BLaER1 treated with 17β-estradiol and CSF1 and Interleukin-3, amounts not matched to agents 10 nM and 100 nM (cell line): Measurements from ENCODE around the gene ANAPC5.

Source experiments
- H3K27ac ChIP-seq, 11 experiments: shearing (Covaris generic); formaldehyde crosslinking; 2 replicates each; pipeline ENCODE4 v1.8.1; 2022
- H3K27me3 ChIP-seq, 11 experiments: shearing (Covaris generic); formaldehyde crosslinking; 2 replicates each; pipeline ENCODE4 v1.8.1; 2022
- H3K36me3 ChIP-seq, 11 experiments: shearing (Covaris generic); formaldehyde crosslinking; 2 replicates each; pipeline ENCODE4 v1.8.1; 2022
- H3K4me1 ChIP-seq, 10 experiments: shearing (Covaris generic); formaldehyde crosslinking; 2 replicates each; pipeline ENCODE4 v1.8.1; 2022
- H3K4me2 ChIP-seq, 11 experiments: shearing (Covaris generic); formaldehyde crosslinking; 2 replicates each; pipeline ENCODE4 v1.8.1; 2022
- H3K4me3 ChIP-seq, 10 experiments: shearing (Covaris generic); formaldehyde crosslinking; 2 replicates each; pipeline ENCODE4 v1.8.1; 2022
- H3K9ac ChIP-seq, 11 experiments: shearing (Covaris generic); formaldehyde crosslinking; 2 replicates each; pipeline ENCODE4 v1.8.1; 2022
- H3K9me3 ChIP-seq, 11 experiments: shearing (Covaris generic); formaldehyde crosslinking; replicated peaks in 1 of 11; 2 replicates each; pipeline ENCODE4 v1.8.1; 2022
- H4K20me1 ChIP-seq, 11 experiments: shearing (Covaris generic); formaldehyde crosslinking; 2 replicates each; pipeline ENCODE4 v1.8.1; 2022
- Cebpa-rat ChIP-seq, 11 experiments: shearing (Covaris generic); IDR thresholded peaks; 2 replicates each; pipeline ENCODE4 v1.8.1; 2022

ANAPC5 gene, protein sequence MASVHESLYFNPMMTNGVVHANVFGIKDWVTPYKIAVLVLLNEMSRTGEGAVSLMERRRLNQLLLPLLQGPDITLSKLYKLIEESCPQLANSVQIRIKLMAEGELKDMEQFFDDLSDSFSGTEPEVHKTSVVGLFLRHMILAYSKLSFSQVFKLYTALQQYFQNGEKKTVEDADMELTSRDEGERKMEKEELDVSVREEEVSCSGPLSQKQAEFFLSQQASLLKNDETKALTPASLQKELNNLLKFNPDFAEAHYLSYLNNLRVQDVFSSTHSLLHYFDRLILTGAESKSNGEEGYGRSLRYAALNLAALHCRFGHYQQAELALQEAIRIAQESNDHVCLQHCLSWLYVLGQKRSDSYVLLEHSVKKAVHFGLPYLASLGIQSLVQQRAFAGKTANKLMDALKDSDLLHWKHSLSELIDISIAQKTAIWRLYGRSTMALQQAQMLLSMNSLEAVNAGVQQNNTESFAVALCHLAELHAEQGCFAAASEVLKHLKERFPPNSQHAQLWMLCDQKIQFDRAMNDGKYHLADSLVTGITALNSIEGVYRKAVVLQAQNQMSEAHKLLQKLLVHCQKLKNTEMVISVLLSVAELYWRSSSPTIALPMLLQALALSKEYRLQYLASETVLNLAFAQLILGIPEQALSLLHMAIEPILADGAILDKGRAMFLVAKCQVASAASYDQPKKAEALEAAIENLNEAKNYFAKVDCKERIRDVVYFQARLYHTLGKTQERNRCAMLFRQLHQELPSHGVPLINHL

GRCh38 chr12:121351820-121352681 lies at the start of gene ANAPC5:
TSS of gene ANAPC5 (minus strand) at chr12:121352411. CDS start at chr12:121352340, 71 bp downstream.
- Histone ChIP-seq H3K36me3 (peaks cover 8 to 38% (median 23%) of the 10 kb centered on the region in 11 experiments; a peak in 21 of 22 replicates), H3K9me3 (no peaks in the 10 kb centered on the region), H3K4me2 (peak within 1 kb of the TSS; percentile 84 to 95 (median 89)), H3K27ac (peak within 1 kb of the TSS; percentile 68 to 94 (median 87)), H3K4me1 (peaks cover 23 to 37% (median 28%) of the 10 kb centered on the region in 10 experiments), H3K27me3 (no peaks in the 10 kb centered on the region), H3K9ac (peak within 1 kb of the TSS; percentile 80 to 98 (median 90)), H4K20me1 (peaks cover 0 to 49% (median 32%) of the 10 kb centered on the region in 11 experiments; a peak in 19 of 22 replicates), H3K4me3 (peak within 1 kb of the TSS; percentile 71 to 98 (median 90))
- no peak for TF ChIP-seq Cebpa-rat (IDR thresholded peaks at IDR 0.05)

DNA sequence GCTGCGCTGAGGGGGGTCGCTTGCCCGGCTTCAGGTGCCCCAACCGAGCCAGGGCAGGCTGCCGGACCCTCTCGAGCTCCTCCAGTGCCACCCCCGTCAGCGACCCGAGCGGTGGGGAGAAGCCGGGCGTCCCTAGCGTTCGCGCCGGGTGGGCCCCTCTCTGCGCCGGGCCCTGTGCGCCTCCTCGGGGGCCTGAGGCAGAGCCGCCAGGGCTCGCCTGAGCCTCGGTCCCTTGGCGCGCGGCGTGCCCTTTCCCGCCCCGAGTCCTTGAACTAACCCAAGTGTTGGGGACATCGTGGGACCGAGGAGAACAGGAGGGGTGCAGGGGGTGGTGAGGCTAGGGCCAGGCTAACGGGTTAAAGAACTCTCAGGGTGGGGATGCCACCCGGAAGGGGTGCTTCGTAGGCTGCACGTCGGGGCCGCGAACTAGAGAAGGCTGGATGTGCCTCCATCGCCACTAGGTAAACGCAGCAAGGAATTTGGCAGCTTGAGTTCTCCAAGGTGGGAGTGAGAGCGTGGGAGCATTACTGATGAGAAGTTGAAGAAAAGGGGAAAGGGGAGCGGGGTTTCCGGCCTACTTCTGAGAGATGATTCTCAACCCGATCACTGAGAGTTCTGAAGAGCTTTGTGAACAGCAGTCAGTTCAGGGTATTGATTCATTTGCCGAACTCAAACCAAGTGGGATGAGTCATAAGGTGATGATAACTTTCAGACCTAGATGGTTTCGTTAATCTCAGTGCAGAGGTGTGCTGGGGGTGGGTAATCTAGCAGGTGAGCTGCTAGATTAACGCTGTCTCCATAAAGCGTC lies 48.3 kb upstream of the ANAPC5 start:
- no peak for TF ChIP-seq Cebpa-rat (IDR thresholded peaks at IDR 0.05)
- Histone ChIP-seq H3K9ac (peak overlapping the region; percentile 92 to 99 (median 97)), H3K4me2 (peak overlapping the region; percentile 85 to 91 (median 88)), H4K20me1 (peaks cover 2 to 40% (median 20%) of the 10 kb centered on the region in 11 experiments; a peak in 17 of 22 replicates), H3K9me3 (no peaks in the 10 kb centered on the region), H3K36me3 (peaks cover 24 to 36% (median 28%) of the 10 kb centered on the region in 11 experiments), H3K4me3 (peak overlapping the region; percentile 81 to 100 (median 93)), H3K27me3 (no peaks in the 10 kb centered on the region), H3K27ac (peak overlapping the region; percentile 82 to 98 (median 96)), H3K4me1 (peaks cover 26 to 39% (median 32%) of the 10 kb centered on the region in 10 experiments; a peak in 19 of 20 replicates)

GRCh38 chr12:121399391-121400331 lies 47.5 kb upstream of the ANAPC5 start, which contains the start of gene RNF34:
TSS of gene RNF34 (plus strand) at chr12:121400118. CDS start at chr12:121400213, 95 bp downstream.
- H4K20me1 ChIP-seq, result peaks cover 2 to 31% (median 14%) of the 10 kb centered on the region in 11 experiments; a peak in 15 of 22 replicates

DNA sequence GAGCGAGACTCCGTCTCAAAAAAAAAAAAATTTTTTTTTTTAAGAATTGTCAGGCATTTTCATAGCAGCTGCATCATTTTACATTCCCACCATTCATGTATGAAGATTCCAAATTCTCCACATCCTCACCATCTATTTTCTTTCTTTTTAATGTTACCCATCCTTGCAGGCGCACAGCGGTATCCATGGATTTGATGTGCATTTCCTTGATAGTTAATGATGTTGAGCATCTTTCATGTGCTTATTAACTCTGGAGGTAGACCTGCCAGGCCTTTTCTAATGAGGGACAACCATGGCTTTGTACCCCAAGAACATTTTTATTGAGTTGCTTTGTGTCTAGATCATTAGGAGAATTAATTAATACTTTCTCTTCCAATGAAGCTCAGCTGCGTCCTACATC lies 46.1 kb upstream of the ANAPC5 start:
- H3K9me3 ChIP-seq, result no peaks in the 10 kb centered on the region
- H3K36me3 ChIP-seq, result peaks cover 4 to 15% (median 7%) of the 10 kb centered on the region in 11 experiments; a peak in 13 of 22 replicates
- H3K4me1 ChIP-seq, result peaks cover 26 to 36% (median 32%) of the 10 kb centered on the region in 10 experiments; a peak in 19 of 20 replicates
- H3K4me3 ChIP-seq, result peak overlapping the region in 8 of 10 experiments; percentile 81 to 100 (median 97); a peak in 9 of 20 replicates
- peak overlapping the region; percentile 79 to 97 (median 91) for H3K4me2 ChIP-seq
- H3K27me3 ChIP-seq, result no peaks in the 10 kb centered on the region
- peak overlapping the region in 2 of 11 experiments; percentile 96 to 98; a peak in 2 of 22 replicates for H3K27ac ChIP-seq
- H4K20me1 ChIP-seq, result peaks cover 2 to 19% (median 8%) of the 10 kb centered on the region in 11 experiments; a peak in 13 of 22 replicates
- TF ChIP-seq Cebpa-rat (IDR thresholded peaks at IDR 0.05), result no peak
- H3K9ac ChIP-seq, result peak overlapping the region in 8 of 11 experiments; percentile 73 to 99 (median 96); a peak in 13 of 22 replicates

More at GRCh38 chr12:121399391-121400331, 47.5 kb upstream of the ANAPC5 start, which contains the start of gene RNF34:
- H3K4me3 ChIP-seq, result peak within 1 kb of the TSS; percentile 81 to 100 (median 93)
- H3K4me2 ChIP-seq, result peak within 1 kb of the TSS; percentile 85 to 97 (median 91)
- H3K9ac ChIP-seq, result peak within 1 kb of the TSS; percentile 92 to 99 (median 97)
- H3K36me3 ChIP-seq, result peaks cover 15 to 28% (median 19%) of the 10 kb centered on the region in 11 experiments
- H3K4me1 ChIP-seq, result peaks cover 26 to 39% (median 32%) of the 10 kb centered on the region in 10 experiments; a peak in 19 of 20 replicates
- H3K27ac ChIP-seq, result peak within 1 kb of the TSS; percentile 82 to 98 (median 96)
- no peak for TF ChIP-seq Cebpa-rat (IDR thresholded peaks at IDR 0.05)
- no peaks in the 10 kb centered on the region for H3K9me3 ChIP-seq
- H3K27me3 ChIP-seq, result no peaks in the 10 kb centered on the region

- peaks cover 0 to 6% (median 0%) of the 10 kb centered on the region in 11 experiments; a peak in 6 of 22 replicates for H3K36me3 ChIP-seq
- H3K9me3 ChIP-seq, result no peaks in the 10 kb centered on the region
- peaks cover 0 to 13% (median 8%) of the 10 kb centered on the region in 11 experiments; a peak in 13 of 22 replicates for H4K20me1 ChIP-seq
- H3K9ac ChIP-seq, result no peak overlapping the region
- no peak overlapping the region for H3K4me2 ChIP-seq
- H3K4me1 ChIP-seq, result peaks cover 21 to 29% (median 27%) of the 10 kb centered on the region in 10 experiments; a peak in 19 of 20 replicates
- H3K27me3 ChIP-seq, result no peaks in the 10 kb centered on the region
- TF ChIP-seq Cebpa-rat (IDR thresholded peaks at IDR 0.05), result no peak
- H3K4me3 ChIP-seq, result no peak overlapping the region
- no peak overlapping the region for H3K27ac ChIP-seq
These were observed 45.3 kb upstream of the ANAPC5 start for GRCh38 chr12:121397521-121397920.

DNA sequence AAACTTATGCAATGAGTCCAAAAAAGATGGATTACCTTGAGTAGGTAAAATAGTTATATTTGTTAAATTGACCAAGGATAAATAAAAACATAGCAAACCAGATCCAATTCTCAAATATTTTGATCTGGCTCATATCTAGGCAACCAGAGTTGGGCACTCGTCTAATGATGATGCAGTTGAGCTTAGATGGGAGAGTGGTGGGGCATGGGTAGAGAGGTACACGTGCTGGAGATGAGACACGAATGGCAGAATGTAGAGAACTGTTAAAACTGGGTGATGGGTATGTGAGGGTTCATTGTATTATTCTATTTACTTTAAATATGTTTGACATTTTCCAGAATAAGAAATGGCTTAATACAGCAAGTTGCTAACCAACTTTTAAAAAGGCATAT lies 40.1 kb upstream of the ANAPC5 start:
- no peaks in the 10 kb centered on the region for H3K36me3 ChIP-seq
- no peak overlapping the region for H3K4me2 ChIP-seq
- H3K4me3 ChIP-seq, result no peak overlapping the region
- no peak overlapping the region for H3K9ac ChIP-seq
- no peaks in the 10 kb centered on the region for H4K20me1 ChIP-seq
- H3K27me3 ChIP-seq, result no peaks in the 10 kb centered on the region
- H3K9me3 ChIP-seq, result no peaks in the 10 kb centered on the region
- no peak overlapping the region for H3K27ac ChIP-seq
- TF ChIP-seq Cebpa-rat (IDR thresholded peaks at IDR 0.05), result no peak
- H3K4me1 ChIP-seq, result peaks cover 0 to 26% (median 13%) of the 10 kb centered on the region in 10 experiments; a peak in 16 of 20 replicates
